DOHH2 (cell line): ENCODE results near the gene LILRB3.
"Not testable (repeated sequence)": the region's sequence is repeated elsewhere in the genome, so short reads cannot be mapped to it uniquely, and the experiment has no call there.

ENCODE experiments used
- H3F3A ChIP-seq: fragments of 200-600 bp; sonication (generic), shearing (Covaris generic); 2 replicates; pipeline ENCODE4 v1.6.0; 2016; ENCODE audit warnings: antibody characterized with exemption, mild to moderate bottlenecking; ENCODE audit not compliant: control insufficient read depth, insufficient read depth
- H3K27ac ChIP-seq: fragments of 200-600 bp; sonication (generic); 2 replicates; pipeline ENCODE4 v1.5.1; 2014; ENCODE audit warnings: low read depth, mild to moderate bottlenecking, low read length, moderate library complexity
- H3K27me3 ChIP-seq: fragments of 200-600 bp; sonication (generic); 2 replicates; pipeline ENCODE4 v1.6.1; 2014; ENCODE audit warnings: mild to moderate bottlenecking, low read length, mixed read lengths; ENCODE audit not compliant: control insufficient read depth
- H3K36me3 ChIP-seq: fragments of 200-600 bp; sonication (generic); 2 replicates; pipeline ENCODE4 v1.6.1; 2014; ENCODE audit warnings: mild to moderate bottlenecking, low read length, moderate library complexity, mixed read lengths; ENCODE audit not compliant: control insufficient read depth
- H3K4me1 ChIP-seq: fragments of 200-600 bp; sonication (generic); 2 replicates; pipeline ENCODE4 v1.6.1; 2014; ENCODE audit warnings: mild to moderate bottlenecking, low read length, mixed read lengths; ENCODE audit not compliant: control insufficient read depth
- H3K4me2 ChIP-seq: fragments of 200-600 bp; sonication (generic); 2 replicates; pipeline ENCODE4 v1.6.0; 2014; ENCODE audit warnings: mild to moderate bottlenecking, low read length, moderate library complexity
- H3K4me3 ChIP-seq: fragments of 200-600 bp; sonication (generic); 2 replicates; pipeline ENCODE4 v1.5.1; 2014; ENCODE audit warnings: mild to moderate bottlenecking, low read length, mixed read lengths
- H3K79me2 ChIP-seq: fragments of 200-600 bp; sonication (generic); 2 replicates; pipeline ENCODE4 v1.6.1; 2014; ENCODE audit warnings: mild to moderate bottlenecking, low read length, mixed read lengths; ENCODE audit not compliant: control insufficient read depth
- H3K9me2 ChIP-seq: fragments of 200-600 bp; sonication (generic); replicated peaks from 2 replicates; pipeline ENCODE4 v1.6.1; 2014; ENCODE audit warnings: mild to moderate bottlenecking, low read length, mixed read lengths; ENCODE audit not compliant: control insufficient read depth
- H3K9me3 ChIP-seq: fragments of 200-600 bp; sonication (generic); 2 replicates; pipeline ENCODE4 v1.6.1; 2014; ENCODE audit warnings: antibody characterized with exemption, low read length, mixed read lengths; ENCODE audit not compliant: control insufficient read depth, insufficient read depth
- H4K20me1 ChIP-seq: fragments of 200-600 bp; sonication (generic); 2 replicates; pipeline ENCODE4 v1.6.0; 2014; ENCODE audit warnings: low read depth, mild to moderate bottlenecking, antibody characterized with exemption, low read length, moderate library complexity; ENCODE audit not compliant: control insufficient read depth, insufficient read depth
- CTCF ChIP-seq: fragments of 200-600 bp; sonication (generic); IDR thresholded peaks from one replicate; pipeline ENCODE4 v1.5.1; 2014; ENCODE audit warnings: antibody characterized with exemption, mild to moderate bottlenecking, low read depth, low read length; ENCODE audit not compliant: poor library complexity, severe bottlenecking
- EZH2phosphoT487 ChIP-seq: fragments of 200-600 bp; sonication (generic); IDR thresholded peaks from 2 replicates; pipeline ENCODE4 v1.6.1; 2017; ENCODE audit warnings: borderline replicate concordance, mild to moderate bottlenecking, antibody characterized with exemption, low read length, moderate library complexity, mixed read lengths

Gene LILRB3

GRCh38 chr19:54229146-54229545, 6.3 kb upstream of the LILRB3 start:
- no peaks in the 10 kb centered on the region for H4K20me1 ChIP-seq
- H3K27ac ChIP-seq = no peak overlapping the region
- peaks cover 5% of the 10 kb centered on the region for H3F3A ChIP-seq
- no peaks in the 10 kb centered on the region for H3K4me1 ChIP-seq
- no peaks in the 10 kb centered on the region for H3K36me3 ChIP-seq
- H3K9me2 ChIP-seq = no peaks in the 10 kb centered on the region
- H3K9me3 ChIP-seq = no peaks in the 10 kb centered on the region
- H3K4me2 ChIP-seq = no peak overlapping the region
- no peak for TF ChIP-seq EZH2phosphoT487
- no peak for TF ChIP-seq CTCF
- H3K79me2 ChIP-seq = no peaks in the 10 kb centered on the region
- H3K27me3 ChIP-seq = peaks cover 21% of the 10 kb centered on the region
- no peak overlapping the region for H3K4me3 ChIP-seq

GRCh38 chr19:54224619-54225018, 1.8 kb upstream of the LILRB3 start:
- not testable (repeated sequence) for H3F3A ChIP-seq, H3K4me1 ChIP-seq, H3K4me2 ChIP-seq, H3K4me3 ChIP-seq, H3K27ac ChIP-seq, H3K9me3 ChIP-seq, H3K79me2 ChIP-seq, H3K9me2 ChIP-seq, H3K27me3 ChIP-seq, H3K36me3 ChIP-seq, H4K20me1 ChIP-seq

- H3F3A ChIP-seq, H3K27ac ChIP-seq, H3K9me3 ChIP-seq, H3K27me3 ChIP-seq, H3K36me3 ChIP-seq, H4K20me1 ChIP-seq, H3K4me1 ChIP-seq, H3K79me2 ChIP-seq, H3K9me2 ChIP-seq, H3K4me3 ChIP-seq, H3K4me2 ChIP-seq: not testable (repeated sequence)
These were observed 1.1 kb upstream of the LILRB3 start for GRCh38 chr19:54223937-54224281.

GRCh38 chr19:54223277-54223936, 600 bp upstream of the LILRB3 start:
- not testable (repeated sequence) for H3K9me3 ChIP-seq, H3K36me3 ChIP-seq, H3F3A ChIP-seq, H3K4me1 ChIP-seq, H3K27me3 ChIP-seq, H3K4me3 ChIP-seq, H3K4me2 ChIP-seq, H3K27ac ChIP-seq, H3K79me2 ChIP-seq, H4K20me1 ChIP-seq, H3K9me2 ChIP-seq

GRCh38 chr19:54221947-54222346, 860 bp downstream of the LILRB3 start:
- not testable (repeated sequence) for H3K79me2 ChIP-seq

GRCh38 chr19:54219702-54220101, 3.1 kb downstream of the LILRB3 start:
- not testable (repeated sequence) for H3K36me3 ChIP-seq, H3K9me3 ChIP-seq, H3K79me2 ChIP-seq, H3F3A ChIP-seq, H3K4me2 ChIP-seq, H3K27ac ChIP-seq, H3K27me3 ChIP-seq, H3K4me3 ChIP-seq, H4K20me1 ChIP-seq, H3K9me2 ChIP-seq, H3K4me1 ChIP-seq

More at GRCh38 chr19:54221947-54222346, 860 bp downstream of the LILRB3 start:
- not testable (repeated sequence) for H3K4me1 ChIP-seq, H4K20me1 ChIP-seq, H3K27me3 ChIP-seq, H3K9me3 ChIP-seq, H3K36me3 ChIP-seq, H3K4me2 ChIP-seq, H3K4me3 ChIP-seq, H3K27ac ChIP-seq, H3F3A ChIP-seq, H3K9me2 ChIP-seq
